GM10248 (cell line): Measurements from ENCODE around the gene SLC25A39.
"Not testable (repeated sequence)": the region's sequence is repeated elsewhere in the genome, so short reads cannot be mapped to it uniquely, and the experiment has no call there.

Experiments
- CTCF ChIA-PET: fragments of 300-600 bp; sonication (Branson Sonifier 250); formaldehyde crosslinking; extraction: SDS; loops from one replicate; lab custom pipeline; 2021; ENCODE audit warnings: antibody characterized with exemption; lab: Yijun Ruan, JAX
- POLR2A ChIA-PET: fragments of 350-650 bp; sonication (Branson Sonifier 250); formaldehyde crosslinking; extraction: SDS; loops from one replicate; lab custom pipeline; 2020; ENCODE audit warnings: antibody characterized with exemption; lab: Yijun Ruan, JAX
- DNase-seq: peaks from one replicate; pipeline ENCODE4 v3.0.0; 2012; ENCODE audit errors: extremely low spot score
- CTCF ChIP-seq: IDR thresholded peaks from 2 replicates; pipeline ENCODE4 v1.5.1; 2012; ENCODE audit warnings: mild to moderate bottlenecking, low read depth; ENCODE audit errors: extremely low read depth, missing control alignments, control extremely low read depth

The SLC25A39 gene

GRCh38 chr17:44345454-44346026 is 20.9 kb upstream of the SLC25A39 start:
- DNase-seq = no peak
- peak; percentile 72 for TF ChIP-seq CTCF
- POLR2A ChIA-PET = interaction anchor here (0.6 to 1.2 kb wide), 7 partner anchors 18 to 191 kb away, joined by 3 read pairs; partner anchors contain the start of genes FAM171A2 and SLC25A39
- CTCF ChIA-PET = interaction anchor here (0.9 to 18.4 kb wide), 26 partner anchors 10 to 402 kb away, joined by 3 to 250 read pairs (median 5); partner anchors contain the start of genes FAM171A2, TMEM101 and UBTF

- peak; percentile 94 for DNase-seq
- ChIA-PET CTCF (interaction anchor here (0.9 to 18.4 kb wide), 26 partner anchors 10 to 401 kb away, joined by 3 to 250 read pairs (median 5); partner anchors contain the start of genes FAM171A2, TMEM101 and UBTF), POLR2A (interaction anchor here (0.7 to 1.2 kb wide), 3 partner anchors 20 to 135 kb away, joined by 3 read pairs; partner anchors contain the start of gene SLC25A39)
- no peak for TF ChIP-seq CTCF
Measured at GRCh38 chr17:44344939-44345453, 20.4 kb upstream of the SLC25A39 start, which contains the start of gene GRN. Gene GRN, plus strand, starts transcription at chr17:44345302. Its CDS starts 3,863 bp downstream, at chr17:44349165.

GRCh38 chr17:44343510-44344209 is 19.0 kb upstream of the SLC25A39 start:
- ChIA-PET CTCF (interaction anchor here (1.1 to 18.4 kb wide), 5 partner anchors 9 to 180 kb away, joined by 3 to 250 read pairs (median 13); partner anchors contain the start of gene FAM171A2), POLR2A (no interaction called here)
- DNase-seq = no peak
- TF ChIP-seq CTCF = no peak

DNA sequence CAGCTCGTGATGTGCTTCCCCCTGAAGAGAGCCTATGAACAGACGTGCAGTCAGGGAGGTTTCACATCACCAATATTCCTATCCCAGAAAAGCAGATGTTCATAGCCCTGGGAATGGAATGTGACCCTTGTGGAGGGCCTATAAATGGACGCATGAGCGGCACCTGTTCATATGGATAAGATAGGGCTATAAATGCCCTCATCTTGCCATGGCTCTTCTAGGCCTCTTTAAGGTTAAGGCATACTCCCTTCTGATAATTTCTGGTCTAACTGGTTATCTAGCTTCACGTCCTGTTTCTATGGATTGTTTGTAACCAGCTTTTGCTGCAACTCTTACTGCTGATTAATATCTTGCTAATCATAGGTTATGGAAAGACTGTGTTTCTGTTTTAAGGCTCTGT is 15.9 kb upstream of the SLC25A39 start:
- DNase-seq, POLR2A ChIA-PET: not testable (repeated sequence)
- CTCF ChIA-PET = interaction anchor here (0.9 to 18.4 kb wide), 4 partner anchors 6 to 155 kb away, joined by 3 to 250 read pairs (median 242); partner anchors contain the start of genes GRN and UBTF

DNA sequence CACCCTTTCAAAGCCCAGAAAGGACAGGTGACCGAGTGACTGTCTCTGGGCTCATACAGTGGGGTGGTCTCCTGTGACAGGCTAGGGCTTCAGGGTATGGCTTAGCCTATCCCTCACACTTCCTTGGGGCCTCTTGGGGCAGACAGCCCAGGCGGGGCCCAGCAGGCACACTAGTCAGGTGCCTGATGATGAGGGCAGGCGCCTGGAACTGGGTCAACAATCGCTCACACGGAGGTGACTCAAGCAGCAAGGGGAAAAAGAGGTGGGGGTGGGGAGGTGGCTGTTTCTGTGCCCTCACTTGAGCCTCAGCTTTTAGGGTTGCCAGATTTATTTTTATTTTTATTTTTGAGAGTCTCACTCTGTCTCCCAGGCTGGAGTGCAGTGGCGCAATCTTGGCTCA is 14.1 kb upstream of the SLC25A39 start:
- DNase-seq = no peak
- CTCF ChIA-PET = interaction anchor here (1.0 to 15.0 kb wide), 4 partner anchors 8 to 123 kb away, joined by 4 to 250 read pairs (median 119); partner anchors contain the start of genes GRN and UBTF
- POLR2A ChIA-PET = no interaction called here
- no peak for TF ChIP-seq CTCF

GRCh38 chr17:44335968-44336367 is 11.3 kb upstream of the SLC25A39 start:
- POLR2A ChIA-PET = no interaction called here
- CTCF ChIA-PET = interaction anchor here (1.2 to 15.0 kb wide), 6 partner anchors 11 to 132 kb away, joined by 3 to 250 read pairs (median 8); partner anchors contain the start of genes FAM171A2, GRN, SLC25A39 and UBTF
- no peak for TF ChIP-seq CTCF
- DNase-seq = no peak
